HG02938 (cell line): ENCODE measurements around the gene MFSD2B.
"Not testable (repeated sequence)": the region's sequence is repeated elsewhere in the genome, so short reads cannot be mapped to it uniquely, and the experiment has no call there.

Experiments used
- ATAC-seq: cut with Tn5 transposase; IDR thresholded peaks from one replicate; pipeline ENCODE4 v1.9.1; 2021; ENCODE audit warnings: mild to moderate bottlenecking, moderate library complexity; ENCODE audit not compliant: unreplicated experiment

Gene MFSD2B, protein sequence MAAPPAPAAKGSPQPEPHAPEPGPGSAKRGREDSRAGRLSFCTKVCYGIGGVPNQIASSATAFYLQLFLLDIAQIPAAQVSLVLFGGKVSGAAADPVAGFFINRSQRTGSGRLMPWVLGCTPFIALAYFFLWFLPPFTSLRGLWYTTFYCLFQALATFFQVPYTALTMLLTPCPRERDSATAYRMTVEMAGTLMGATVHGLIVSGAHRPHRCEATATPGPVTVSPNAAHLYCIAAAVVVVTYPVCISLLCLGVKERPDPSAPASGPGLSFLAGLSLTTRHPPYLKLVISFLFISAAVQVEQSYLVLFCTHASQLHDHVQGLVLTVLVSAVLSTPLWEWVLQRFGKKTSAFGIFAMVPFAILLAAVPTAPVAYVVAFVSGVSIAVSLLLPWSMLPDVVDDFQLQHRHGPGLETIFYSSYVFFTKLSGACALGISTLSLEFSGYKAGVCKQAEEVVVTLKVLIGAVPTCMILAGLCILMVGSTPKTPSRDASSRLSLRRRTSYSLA

DNA sequence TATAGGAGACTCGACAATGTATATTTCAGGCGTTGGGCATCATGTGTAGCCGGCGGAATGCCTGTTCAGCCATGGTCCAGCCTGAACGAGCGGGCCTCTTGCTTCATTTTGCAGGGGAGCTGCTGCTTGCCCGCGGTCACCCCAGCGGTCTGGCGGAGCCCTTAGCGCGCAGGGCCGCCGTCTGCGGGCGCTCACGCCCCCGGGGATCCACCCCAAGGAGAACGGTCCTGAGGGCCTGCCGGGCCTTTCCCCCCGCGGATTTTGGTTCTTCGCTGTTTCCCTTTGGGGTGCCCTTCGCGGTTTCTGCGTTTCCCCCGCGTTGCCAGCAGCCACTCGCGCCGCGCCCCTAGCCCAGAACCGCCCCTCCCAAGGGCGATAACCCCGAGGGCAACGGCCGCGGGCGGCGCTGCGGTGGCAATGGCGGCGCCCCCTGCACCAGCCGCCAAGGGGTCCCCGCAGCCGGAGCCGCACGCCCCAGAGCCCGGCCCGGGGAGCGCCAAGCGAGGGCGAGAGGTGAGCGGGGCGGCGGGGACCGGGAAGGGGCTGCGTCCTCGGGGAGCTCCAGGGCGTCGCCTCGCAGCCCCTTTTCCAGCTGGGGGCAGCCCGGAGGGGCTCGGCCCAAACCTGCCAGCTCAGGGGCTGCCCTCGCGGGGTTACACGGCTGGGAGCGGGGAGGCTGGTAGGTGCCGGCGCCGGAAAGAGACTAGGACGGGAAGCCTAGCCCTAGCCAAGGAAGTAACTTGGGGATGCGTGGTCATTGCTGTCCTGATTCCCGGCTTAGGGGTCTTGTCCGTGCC, at the start of gene MFSD2B:
Gene MFSD2B (plus strand): TSS at position 406 of the 797 bp plus-strand sequence. CDS start 12 bp downstream, at position 418.
- ATAC-seq, result no peak

DNA sequence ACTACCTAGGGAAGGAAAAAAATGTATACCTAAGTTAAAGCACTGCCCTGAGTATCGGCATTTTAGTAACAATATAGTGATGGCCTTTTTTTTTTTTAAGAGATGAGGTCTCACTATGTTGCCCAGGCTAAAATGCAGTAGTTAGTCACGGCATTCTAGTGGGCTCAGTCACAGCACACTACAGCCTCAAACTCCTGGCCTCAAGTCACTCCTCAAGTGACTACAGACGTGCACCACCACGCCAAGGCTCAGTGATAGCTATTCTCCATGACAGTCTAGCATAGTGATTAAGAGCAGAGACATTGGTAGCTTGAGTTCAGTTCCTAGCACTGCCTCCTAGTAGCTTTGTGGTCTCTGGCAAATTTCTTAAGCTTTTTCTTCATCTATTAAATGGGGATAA, 42.0 kb upstream of the MFSD2B start:
- no peak for ATAC-seq

DNA sequence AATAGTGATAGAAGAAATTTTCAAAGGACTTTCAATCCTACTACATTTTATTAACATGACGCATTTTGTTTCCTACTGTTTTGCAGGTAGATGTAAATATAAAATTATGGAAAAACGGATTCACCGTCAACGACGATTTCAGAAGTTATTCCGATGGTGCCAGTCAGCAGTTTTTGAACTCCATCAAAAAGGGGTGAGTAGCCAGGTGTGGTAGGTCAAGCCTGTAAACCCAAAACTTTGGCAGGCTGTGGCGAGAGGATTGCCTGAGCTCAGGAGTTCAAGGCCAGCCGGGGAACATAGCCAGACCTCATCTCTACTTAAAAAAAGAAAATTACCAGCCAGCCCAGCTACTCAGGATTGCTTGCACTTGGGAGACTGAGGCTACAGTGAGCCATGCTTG, 33.0 kb upstream of the MFSD2B start:
- ATAC-seq, result no peak

DNA sequence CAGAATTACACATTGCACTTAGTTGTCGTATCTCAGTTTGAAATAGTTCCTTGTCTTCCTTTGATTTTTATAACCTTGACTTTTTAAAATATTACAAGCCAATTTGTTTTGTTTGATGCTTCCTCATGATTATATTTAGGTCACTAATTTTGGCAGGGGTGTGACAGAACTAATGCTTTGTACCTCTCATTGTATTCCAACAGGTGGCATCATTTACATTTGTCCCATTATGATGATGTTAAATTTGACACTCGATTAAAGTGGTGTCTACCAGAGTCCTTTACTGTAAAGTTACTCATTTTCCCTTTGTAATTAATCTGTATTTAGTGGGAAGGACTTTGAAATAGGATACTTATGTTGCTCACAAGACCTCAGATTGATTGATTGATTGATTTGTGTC, 21.5 kb upstream of the MFSD2B start:
- no peak for ATAC-seq

DNA sequence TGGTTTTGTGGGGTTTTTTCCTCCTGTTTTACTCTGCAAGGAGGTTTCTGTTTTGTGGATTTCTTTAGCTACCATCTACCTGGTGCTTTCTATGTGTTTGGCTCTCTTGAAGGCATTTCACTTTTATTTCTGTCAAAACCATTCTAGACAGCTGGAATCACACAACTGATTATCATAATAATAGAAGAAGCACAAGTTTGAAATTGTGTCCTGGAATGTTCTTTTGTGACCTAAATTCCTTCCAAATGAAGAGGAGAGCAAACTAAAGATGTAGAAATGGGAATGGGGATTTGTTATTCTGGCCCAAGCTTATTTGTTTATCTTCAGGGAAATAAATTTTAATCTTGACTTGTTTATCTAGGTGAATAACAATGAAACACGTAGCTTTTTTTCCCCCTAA, 17.0 kb upstream of the MFSD2B start:
- no peak for ATAC-seq

DNA sequence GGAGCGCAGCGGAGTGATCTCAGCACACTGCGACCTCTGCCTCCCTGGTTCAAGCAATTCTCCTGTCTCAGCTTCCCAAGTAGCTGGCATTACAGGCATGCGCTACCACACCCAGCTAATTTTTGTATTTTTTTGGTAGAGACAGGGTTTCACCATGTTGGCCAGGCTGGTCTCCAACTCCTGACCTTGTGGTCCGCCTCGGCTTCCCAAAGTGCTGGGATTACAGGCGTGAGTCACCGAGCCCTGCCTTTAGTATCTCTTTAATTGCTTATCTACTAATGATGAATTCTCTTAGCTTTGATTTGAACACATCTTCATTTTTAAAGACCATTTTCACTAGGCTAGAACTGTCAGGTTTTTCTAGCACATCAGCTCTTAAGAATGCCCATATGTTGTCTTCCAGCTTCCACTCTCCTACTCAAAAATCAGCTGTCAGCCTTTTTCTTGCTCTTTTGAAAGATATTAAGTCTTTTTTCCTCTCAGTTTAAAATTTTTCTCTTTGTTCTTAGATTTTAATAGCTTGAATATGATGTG, 16.1 kb upstream of the MFSD2B start:
- no peak for ATAC-seq

DNA sequence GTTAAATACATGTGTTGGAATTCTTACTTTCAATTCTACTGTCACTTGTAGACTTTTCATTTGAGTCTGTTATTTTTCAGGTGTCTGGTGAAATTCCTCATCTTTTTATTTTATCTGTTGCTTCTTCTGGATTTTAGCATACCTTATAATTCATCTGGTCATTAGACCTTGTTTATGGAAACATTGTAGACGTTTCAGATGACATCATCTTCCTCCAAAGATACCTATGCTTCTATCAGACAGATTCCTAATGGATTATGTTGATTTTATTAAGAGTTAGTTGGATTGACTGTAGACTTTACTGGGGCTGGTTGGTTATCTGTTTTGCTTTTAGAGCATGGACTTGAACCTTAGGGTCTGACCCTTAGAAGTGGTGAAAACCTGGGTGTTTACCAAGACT, 15.3 kb upstream of the MFSD2B start:
- ATAC-seq, result no peak

DNA sequence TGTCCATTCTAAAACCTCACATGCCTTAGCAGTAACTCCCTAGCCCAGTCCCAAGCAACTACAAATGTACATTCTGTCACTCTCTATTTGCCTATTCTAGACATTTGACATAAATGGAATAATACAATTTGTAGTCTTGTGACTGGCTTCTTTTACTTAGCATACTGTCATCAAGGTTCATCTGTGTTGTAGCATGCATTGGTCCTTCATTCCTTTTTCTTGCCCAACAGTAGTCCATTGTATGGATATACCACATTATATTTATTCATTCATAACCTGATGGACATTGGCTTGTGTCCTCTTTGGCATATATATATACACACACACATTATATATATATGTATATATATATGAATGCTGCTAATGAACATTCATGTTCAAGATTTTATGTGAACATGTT, 2.2 kb upstream of the MFSD2B start:
- no peak for ATAC-seq

DNA sequence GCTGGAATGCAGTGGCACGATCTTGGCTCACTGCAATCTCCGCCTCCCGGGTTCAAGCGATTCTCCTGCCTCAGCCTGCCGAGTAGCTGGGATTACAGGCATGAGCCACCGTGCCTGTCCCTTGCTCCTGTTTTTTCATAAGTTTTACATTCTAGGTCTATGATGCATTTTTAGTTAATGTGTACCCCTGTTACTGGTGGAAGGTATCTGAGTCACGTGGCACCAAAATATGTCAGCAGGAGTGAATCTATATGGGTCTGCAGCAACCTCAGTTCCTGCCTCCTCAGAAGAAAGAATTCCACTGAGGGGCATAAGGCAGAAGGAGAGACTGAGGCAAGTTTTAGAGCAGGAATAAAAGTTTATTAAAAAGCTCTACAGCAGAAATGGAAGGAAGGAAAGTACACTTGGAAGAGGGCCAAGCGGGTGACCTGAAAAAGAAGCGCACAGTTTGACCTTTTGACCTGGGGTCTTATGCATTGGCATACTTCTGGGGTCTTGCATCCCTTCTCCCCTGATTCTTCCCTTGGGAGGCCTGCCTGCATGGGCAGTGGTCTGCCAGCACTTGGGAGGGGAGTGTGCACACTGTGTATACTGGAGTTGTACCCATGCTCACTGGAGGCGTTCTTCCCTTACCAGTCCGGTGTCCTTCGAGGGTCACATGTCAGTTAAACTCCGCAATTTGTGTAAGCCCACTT, 1.1 kb upstream of the MFSD2B start:
- no peak for ATAC-seq

DNA sequence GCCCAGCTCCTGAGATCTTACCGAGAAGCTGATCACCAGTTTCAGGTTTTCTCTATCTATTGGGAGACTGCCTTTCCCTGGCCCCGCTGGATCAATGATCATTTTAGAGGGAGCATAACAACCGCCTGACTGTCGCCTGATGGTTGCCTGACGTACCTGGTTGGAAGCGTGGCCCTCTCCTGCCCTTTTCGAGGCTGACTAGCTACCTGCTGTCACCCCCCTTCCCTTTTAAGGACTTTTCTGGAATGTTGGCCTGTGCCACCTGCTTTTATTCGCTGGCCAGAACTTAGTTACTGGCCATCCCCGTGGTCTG, 562 bp upstream of the MFSD2B start:
- no peak for ATAC-seq

DNA sequence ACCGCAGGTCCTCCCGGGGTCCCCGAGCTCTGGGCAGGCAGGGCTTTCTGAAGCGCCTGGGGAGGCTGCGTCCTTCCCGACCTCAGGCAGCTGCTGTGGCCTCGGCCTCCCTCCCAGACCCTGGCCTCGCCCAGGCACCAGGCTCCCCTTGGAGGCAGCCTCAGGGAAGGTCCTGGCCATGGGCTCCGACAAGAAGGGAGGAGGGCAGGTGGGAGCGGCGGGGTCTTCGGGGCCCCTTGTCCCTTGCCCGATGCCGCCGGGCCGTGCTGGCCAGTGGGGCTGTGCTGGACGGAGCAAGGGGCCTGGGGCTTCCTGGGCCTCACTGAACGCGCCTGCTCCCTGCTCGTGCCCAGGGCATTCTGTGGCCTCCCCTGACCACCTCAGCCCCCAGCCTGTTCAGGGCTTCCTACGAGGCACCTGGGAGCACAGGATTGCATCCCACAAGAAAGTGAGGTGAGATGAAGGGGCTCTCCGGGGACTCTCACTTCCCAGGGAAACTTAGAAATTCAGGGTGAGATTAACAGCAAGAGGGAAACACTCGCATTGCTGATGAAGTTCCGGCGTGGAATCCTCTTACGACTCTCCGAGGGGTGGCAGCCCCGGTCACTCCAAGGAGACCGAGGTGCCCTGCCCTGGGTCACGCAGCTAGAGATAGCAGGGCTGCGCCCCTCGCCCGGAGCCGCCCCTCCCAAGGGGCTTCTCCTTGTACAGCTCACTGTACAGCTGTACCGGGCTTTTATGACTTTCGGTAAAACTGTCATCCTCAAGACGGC, 778 bp downstream of the MFSD2B start:
- ATAC-seq, result no peak

DNA sequence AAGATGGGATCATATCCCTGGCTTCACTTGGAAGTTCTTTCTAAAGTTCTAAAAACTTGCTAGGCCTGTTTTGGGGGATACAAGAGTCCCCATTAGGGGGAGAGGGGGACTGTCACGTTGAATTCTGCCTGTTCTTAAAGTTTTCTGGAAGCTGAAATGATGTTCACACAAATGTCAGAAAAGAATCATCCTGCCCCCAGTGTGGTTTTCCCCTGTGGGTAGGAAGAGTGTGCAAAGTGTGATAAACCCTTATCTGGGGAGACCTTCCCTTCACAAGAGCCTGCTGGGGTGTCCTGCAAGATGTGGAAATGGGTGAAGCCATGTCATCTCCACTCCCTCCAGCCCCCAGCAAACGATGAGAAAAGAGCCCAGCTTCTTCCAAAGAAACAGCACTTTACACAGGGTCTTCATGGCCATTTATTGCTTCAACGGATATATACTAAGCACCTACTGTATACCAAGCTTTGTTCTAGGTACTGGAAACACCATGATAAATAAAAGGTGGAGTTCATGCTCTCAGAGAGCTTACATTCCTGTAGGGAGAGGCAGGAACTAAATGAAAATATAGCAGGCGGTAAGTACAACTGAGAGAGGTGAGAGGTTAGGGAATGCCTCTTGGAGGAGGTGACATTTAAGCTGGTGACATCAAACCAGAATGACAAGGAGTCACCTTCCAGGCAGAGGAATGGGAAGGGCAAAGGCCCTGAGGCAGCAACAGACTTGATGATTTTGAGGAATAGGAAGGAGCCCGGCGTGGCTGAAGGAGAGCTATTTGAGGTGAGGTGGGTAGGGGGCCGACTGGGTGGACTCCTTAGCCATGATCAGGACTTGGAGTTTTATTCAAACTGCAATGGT, 1.6 kb downstream of the MFSD2B start:
- no peak for ATAC-seq

DNA sequence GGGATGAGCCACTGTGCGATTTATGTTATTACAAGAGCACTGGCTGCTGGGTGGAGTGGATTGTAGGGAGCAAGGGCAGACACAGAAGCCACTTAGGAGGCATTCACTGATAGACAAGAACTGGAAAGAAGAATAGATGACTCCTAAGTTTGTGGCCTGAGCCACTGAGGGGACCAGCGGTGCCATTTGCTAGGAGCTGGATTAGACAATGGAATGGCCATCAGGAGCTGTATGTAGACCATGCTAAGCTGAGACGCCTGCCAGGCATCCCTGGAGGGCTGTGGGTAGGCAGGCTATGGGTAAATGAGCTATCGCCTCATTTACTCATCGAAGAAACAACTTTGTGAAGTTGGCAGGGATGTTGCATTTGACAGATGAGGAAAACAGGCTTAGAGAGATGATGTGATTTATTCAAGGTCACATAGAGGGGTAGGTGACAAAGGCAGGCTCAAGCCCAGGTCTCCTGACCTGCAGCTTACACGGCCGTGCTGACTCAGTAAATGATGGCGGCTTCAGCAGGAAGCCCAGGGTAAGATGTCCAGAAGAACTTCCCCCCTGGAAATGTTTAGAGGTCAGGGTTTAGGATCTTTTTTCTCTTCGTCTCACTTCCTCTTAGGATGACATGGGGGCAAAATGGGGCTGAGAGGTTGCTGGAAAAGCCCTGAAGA, 2.8 kb downstream of the MFSD2B start:
- ATAC-seq, result no peak

DNA sequence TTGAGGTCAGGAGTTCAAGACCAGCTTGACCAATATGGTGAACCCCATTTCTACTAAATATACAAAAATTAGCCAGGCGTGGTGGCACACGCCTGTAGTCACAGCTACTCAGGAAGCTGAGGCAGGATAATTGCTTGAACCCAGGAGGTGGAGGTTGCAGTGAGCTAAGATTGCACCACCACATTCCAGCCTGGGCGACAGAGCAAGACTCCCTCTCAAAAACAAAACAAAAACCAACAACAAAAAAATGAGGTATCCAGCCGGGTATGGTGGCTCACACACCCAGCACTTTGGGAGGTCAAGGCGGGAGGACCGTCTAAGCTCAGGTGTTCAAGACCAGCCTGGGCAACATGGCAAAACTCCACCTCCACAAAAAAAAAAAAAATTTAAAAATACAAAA, 5.0 kb downstream of the MFSD2B start:
- not testable (repeated sequence) for ATAC-seq

DNA sequence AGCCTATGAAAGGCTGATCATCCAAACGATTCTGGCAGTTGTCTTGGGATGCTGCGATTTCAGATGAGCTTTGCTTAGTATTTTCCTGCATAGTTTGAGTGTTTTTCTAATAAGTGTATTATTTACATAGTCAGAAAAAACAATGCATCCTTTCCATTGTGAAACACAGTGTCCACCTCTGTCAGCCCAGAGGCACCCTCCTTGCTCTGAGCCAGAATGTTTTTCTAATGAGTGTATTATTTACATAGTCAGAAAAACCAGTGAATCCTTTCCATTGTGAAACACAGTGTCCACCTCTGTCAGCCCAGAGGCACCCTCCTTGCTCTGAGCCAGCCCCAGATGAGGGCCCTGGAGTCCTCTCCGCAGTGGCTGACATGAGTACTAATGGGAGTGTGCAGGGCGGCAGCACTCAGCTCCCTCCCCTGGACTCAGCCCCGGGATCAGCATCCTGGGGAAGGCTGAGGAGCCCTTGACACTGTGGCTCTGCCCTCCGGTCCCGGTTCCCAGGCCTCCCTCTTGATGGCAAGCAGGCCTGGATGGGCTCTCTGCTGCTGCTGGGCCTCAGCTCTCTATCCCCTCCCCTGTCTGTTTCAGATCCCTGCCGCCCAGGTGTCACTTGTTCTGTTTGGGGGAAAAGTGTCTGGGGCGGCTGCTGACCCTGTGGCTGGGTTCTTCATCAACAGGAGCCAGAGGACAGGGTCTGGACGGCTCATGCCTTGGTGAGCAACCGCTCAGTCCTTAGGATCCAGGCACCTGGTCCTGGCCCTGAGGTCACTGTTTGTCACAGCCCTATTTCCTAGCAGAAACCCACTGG, 5.9 kb downstream of the MFSD2B start:
- ATAC-seq, result no peak

DNA sequence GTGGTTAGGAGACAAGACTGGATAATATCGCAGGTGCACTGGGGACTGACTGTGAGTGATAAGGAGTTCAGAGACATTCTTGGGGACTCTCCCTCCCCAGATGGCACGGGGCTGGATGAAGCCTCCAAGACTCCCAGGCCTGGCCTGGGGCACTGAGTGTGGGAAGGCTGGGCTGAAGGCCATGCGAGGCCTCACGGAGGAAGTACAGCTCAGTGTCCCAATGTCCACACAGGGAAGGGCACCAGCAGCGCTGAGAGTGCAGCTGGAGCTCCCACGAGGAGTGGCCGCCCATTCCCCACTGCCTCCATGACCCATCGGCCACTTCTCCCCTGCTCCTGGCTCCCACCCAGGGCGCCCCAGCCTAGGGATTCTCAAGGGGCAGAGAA, 6.5 kb downstream of the MFSD2B start:
- ATAC-seq, result no peak

DNA sequence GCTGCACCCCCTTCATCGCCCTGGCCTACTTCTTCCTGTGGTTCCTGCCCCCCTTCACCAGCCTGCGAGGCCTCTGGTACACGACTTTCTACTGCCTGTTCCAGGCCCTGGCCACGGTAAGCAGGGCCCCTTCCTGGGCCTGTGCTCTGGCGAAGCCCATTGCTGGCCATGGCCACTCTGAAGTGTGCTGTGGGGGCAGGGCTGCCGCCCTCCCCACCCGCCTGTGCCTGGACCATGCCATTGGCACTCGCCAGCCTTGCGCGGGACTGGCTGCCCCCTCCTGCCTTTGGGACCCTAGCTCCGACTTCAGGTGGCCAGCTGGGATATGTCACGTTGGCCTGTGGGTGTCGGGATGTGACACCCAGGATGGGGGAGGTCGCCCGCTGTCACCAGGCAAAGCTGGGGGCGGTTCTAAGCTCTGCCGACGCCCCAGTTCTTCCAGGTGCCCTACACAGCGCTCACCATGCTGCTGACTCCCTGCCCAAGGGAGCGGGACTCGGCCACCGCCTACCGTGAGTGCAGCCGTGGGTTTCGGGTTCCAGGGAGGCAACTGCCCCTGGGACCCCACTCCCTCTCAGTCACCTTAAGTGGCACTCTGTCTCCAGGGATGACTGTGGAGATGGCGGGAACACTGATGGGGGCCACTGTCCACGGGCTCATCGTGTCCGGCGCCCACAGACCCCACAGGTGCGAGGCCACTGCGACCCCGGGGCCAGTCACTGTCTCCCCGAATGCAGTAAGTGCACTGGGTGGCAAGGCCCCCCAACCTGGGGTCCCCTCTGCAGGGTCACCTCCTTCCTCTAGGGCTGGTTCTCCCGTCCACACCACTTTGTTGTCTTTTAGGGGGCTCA, 7.2 kb downstream of the MFSD2B start:
- no peak for ATAC-seq
